ENCODE data around the gene GPRC5C.
A peak's percentile ranks its signal among the peaks of the same experiment; 100 is the strongest.

The GPRC5C gene

DNA sequence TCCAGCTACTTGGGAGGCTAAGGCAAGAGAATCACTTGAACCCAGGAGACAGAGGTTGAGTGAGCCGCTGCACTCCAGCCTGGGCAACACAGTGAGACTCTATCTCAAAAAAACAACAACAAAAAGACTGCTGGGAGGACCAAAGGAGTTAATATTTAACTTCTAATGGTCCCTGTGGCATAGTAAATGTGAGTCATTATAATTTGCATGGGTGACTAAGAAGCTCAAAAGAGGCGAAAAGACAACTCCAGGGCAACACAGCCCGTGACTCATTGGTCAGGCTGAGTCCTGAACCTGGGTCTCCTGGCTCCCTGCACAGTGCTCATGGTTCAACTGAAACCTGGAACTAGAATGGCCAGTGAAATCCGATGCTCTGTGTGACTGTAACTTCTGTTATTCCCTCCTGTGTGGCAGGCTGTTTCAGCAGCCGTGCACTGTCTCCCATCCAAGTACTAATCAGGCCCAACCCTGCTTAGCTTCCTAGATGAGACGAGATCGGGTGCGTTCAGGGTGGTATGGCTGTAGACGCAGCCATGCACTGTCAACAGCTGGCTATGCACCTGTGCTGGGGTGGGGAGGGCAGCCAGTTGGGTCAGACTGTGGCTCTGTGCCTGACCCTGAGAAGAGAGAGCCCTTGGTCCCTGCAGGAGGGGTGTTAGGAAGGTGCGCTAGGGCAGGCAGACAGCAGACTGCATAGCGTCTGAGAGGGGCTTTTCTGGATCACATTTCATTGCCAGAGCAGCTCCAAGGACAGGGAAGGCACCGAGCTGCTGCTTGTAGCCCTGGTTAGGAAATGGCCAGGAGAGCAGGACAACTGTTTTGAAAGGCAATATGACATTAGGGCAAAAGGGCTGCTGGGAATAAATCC, 14.5 kb upstream of the GPRC5C start:
- no peaks in the 10 kb centered on the region for H3K36me3 Mint-ChIP-seq (ENCODE audit: low read depth)
- H3K9me3 Mint-ChIP-seq = no peaks in the 10 kb centered on the region
- no peak overlapping the region for H3K27ac Mint-ChIP-seq
- H3K4me1 Mint-ChIP-seq (ENCODE audit: low read depth) = peaks cover 5% of the 10 kb centered on the region
- H3K4me3 Mint-ChIP-seq = no peak overlapping the region
- peaks cover 19% of the 10 kb centered on the region for H3K27me3 Mint-ChIP-seq
- no peak for DNase-seq

DNA sequence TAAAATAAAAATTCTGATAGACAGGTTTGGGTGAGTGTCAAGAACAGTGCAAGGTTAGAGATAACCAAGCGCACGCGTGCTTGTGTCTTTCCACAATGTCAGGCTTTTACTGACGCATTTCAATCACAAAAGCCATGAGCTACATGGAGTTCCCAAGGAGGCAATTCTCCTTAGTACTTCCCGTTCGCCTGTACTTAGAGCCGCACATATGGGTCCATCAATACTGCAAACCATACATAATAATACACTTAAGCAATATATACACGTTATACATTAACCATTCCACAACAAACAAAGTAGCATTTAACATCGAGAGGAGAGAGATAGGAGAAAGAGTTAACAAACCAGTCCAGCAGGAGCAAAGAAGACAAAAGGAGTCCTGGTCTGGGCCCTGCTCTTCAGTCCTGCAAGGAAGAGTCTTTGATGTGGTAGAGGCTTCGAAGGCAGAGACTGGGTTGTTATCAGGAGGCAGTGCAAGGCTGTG, 11.9 kb upstream of the GPRC5C start:
- Mint-ChIP-seq H3K4me1 (ENCODE audit: low read depth) (peaks cover 5% of the 10 kb centered on the region), H3K9me3 (no peaks in the 10 kb centered on the region), H3K27me3 (peaks cover 21% of the 10 kb centered on the region), H3K36me3 (ENCODE audit: low read depth) (no peaks in the 10 kb centered on the region), H3K27ac (no peak overlapping the region), H3K4me3 (no peak overlapping the region)
- DNase-seq = no peak

DNA sequence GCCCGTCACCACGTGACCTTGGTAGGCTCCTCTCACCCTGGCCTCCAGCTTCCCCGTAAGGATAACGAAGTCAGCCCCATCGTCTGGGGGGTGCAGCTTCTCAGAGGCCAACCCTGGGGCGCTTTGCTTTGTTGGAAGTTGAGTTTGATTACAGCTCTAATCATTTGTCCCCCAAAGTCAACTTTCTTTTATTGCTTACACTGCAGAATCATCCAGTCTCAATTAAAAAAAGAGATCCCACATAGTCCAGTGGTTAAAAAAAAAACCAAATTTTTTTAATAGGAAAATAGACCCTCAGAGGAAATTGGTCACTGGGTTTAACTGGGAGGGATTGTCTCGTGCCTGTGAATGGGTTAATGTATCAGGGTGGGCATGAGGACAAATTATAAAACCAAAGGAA, 7.8 kb upstream of the GPRC5C start:
- Mint-ChIP-seq H3K4me1 (ENCODE audit: low read depth) (no peaks in the 10 kb centered on the region), H3K36me3 (ENCODE audit: low read depth) (no peaks in the 10 kb centered on the region), H3K27ac (no peak overlapping the region), H3K4me3 (no peak overlapping the region), H3K9me3 (no peaks in the 10 kb centered on the region), H3K27me3 (peaks cover 33% of the 10 kb centered on the region)
- no peak for DNase-seq

GRCh38 chr17:74424657-74425056, 7.2 kb upstream of the GPRC5C start:
- Mint-ChIP-seq H3K36me3 (ENCODE audit: low read depth) (no peaks in the 10 kb centered on the region), H3K27me3 (peaks cover 35% of the 10 kb centered on the region), H3K27ac (no peak overlapping the region), H3K4me3 (no peak overlapping the region), H3K9me3 (no peaks in the 10 kb centered on the region), H3K4me1 (ENCODE audit: low read depth) (no peaks in the 10 kb centered on the region)
- no peak for DNase-seq

DNA sequence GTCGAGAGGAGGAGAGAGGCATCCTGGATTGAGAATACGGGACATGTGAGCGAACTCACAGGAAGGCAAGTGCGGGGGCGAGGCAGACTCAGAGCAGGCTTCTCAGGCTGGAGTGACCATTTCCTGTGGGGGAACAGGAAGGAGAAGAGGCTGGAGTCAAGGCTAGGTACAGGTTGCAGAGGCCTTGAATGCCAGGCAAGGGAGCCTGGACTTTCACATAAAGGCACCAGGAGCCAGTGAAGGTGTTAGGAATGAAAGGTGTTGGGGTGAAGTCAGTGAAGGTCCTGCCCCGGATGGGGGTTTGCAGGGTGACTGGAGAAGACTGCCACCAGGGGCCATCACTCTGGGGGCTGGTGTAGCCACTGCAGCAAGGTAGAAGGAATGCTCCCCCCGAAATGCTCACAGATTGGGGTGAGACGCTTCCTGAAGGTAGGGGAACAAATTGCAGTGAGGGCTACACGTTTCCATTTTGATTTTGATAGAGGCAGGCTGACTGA, 5.3 kb upstream of the GPRC5C start:
- H3K36me3 Mint-ChIP-seq (ENCODE audit: low read depth) = no peaks in the 10 kb centered on the region

GRCh38 chr17:74427048-74427762, 4.7 kb upstream of the GPRC5C start:
- H3K27me3 Mint-ChIP-seq = peaks cover 50% of the 10 kb centered on the region

More for the DNA sequence above, 5.3 kb upstream of the GPRC5C start:
- Mint-ChIP-seq H3K27ac (no peak overlapping the region), H3K4me3 (no peak overlapping the region), H3K27me3 (peaks cover 45% of the 10 kb centered on the region), H3K9me3 (no peaks in the 10 kb centered on the region), H3K4me1 (ENCODE audit: low read depth) (peaks cover 13% of the 10 kb centered on the region)
- no peak for DNase-seq

DNA sequence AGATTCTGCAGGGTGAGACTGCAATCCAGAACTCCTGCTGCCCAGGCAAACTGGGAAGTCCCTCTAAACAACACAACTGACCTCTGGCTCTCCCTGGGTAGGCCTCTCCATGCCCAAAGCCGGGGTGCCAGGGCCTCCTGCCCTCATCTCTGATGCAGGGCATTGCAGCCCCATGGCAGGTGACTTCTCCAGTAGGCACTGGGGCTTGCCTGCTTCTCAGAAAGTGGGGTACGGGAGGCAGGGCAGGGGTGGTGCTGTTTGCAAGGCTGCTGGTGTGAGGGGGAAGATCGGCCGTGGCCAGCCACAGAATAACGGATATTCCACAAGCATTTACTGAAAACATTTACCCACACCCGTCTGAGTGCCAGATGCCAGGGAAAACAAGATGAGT, 4.1 kb upstream of the GPRC5C start:
- H3K4me1 Mint-ChIP-seq (ENCODE audit: low read depth) = peaks cover 17% of the 10 kb centered on the region
- no peak overlapping the region for H3K27ac Mint-ChIP-seq
- H3K27me3 Mint-ChIP-seq = peaks cover 47% of the 10 kb centered on the region
- H3K9me3 Mint-ChIP-seq = no peaks in the 10 kb centered on the region
- H3K36me3 Mint-ChIP-seq (ENCODE audit: low read depth) = no peaks in the 10 kb centered on the region
- no peak for DNase-seq
- no peak overlapping the region for H3K4me3 Mint-ChIP-seq

More at GRCh38 chr17:74427048-74427762, 4.7 kb upstream of the GPRC5C start:
- Mint-ChIP-seq H3K27ac (no peak overlapping the region), H3K9me3 (no peaks in the 10 kb centered on the region), H3K4me1 (ENCODE audit: low read depth) (peaks cover 17% of the 10 kb centered on the region), H3K36me3 (ENCODE audit: low read depth) (no peaks in the 10 kb centered on the region), H3K4me3 (no peak overlapping the region)
- DNase-seq = no peak

GRCh38 chr17:74429604-74430384, 2.1 kb upstream of the GPRC5C start:
- peaks cover 62% of the 10 kb centered on the region for H3K27me3 Mint-ChIP-seq

DNA sequence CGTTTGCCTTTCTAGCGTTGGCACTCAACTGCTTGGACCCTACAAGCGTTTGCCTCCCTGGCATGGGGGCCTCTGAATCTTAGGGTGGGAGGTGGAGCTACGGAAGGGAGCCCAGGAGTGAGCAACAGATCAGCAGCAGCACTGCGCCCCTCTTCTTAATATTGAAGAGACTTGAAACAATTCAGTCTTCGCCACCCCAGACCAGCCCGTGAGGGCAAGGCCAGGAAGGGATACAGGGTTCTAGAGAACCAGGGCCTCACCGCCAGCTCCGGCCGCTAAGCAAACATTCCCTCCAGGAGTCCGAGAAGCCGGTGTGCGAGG, 1.5 kb upstream of the GPRC5C start:
- Mint-ChIP-seq H3K27ac (no peak overlapping the region), H3K27me3 (peaks cover 64% of the 10 kb centered on the region)

More at GRCh38 chr17:74429604-74430384, 2.1 kb upstream of the GPRC5C start:
- H3K27ac Mint-ChIP-seq = no peak overlapping the region
- DNase-seq = no peak
- H3K36me3 Mint-ChIP-seq (ENCODE audit: low read depth) = no peaks in the 10 kb centered on the region
- H3K9me3 Mint-ChIP-seq = no peaks in the 10 kb centered on the region
- H3K4me1 Mint-ChIP-seq (ENCODE audit: low read depth) = peaks cover 17% of the 10 kb centered on the region
- H3K4me3 Mint-ChIP-seq = no peak overlapping the region

DNA sequence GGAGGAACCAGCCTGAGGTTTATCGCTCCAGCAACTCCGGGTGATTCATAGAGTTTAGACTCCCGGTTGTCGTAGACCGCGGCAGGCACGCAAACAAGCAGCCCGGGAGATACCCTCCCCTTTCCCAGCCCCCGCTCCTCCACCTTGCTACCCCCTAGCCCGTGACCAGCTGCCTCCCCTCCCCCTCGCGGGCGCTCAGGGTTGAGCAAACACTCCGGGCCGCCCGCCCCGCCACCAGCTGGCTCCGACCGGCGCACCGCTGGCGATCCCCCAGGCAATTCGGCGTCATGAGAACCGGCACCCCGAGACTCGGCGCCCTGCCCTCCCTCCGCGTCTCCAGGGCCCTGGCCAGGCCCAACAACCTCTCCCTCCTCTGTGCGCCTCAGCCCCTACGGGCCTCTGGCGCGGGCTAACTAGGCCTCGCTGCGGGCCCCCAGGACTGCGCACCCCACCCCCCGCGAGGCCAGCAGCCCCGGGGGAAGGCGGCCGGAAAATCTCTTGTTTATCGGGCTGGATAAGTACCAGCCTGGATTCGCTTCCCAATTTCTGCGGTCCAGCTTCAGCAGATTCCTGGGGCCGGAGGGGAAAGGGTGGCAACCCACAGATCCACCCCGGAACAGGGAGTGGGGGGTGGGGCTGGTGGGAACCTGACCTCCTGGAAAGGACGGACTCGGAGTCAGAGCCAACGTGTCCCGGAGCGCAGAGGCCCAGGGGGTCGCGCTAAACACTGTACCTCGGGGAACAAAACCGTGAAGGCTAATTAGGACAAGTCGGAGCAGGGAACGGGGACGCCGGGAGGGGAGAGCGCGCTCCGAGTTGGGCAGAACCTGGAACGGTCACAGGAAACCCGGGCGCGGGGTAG, 951 bp upstream of the GPRC5C start:
- H3K27me3 Mint-ChIP-seq = peaks cover 70% of the 10 kb centered on the region
- peak; percentile 40 for DNase-seq
- H3K9me3 Mint-ChIP-seq = no peaks in the 10 kb centered on the region
- H3K36me3 Mint-ChIP-seq (ENCODE audit: low read depth) = no peaks in the 10 kb centered on the region
- H3K4me3 Mint-ChIP-seq = peak overlapping the region; percentile 69
- peaks cover 17% of the 10 kb centered on the region for H3K4me1 Mint-ChIP-seq (ENCODE audit: low read depth)
- H3K27ac Mint-ChIP-seq = no peak overlapping the region

More for the DNA sequence above, 1.5 kb upstream of the GPRC5C start:
- Mint-ChIP-seq H3K4me1 (ENCODE audit: low read depth) (peaks cover 17% of the 10 kb centered on the region), H3K9me3 (no peaks in the 10 kb centered on the region), H3K4me3 (peak overlapping the region; percentile 31), H3K36me3 (ENCODE audit: low read depth) (no peaks in the 10 kb centered on the region)
- no peak for DNase-seq

GRCh38 chr17:74432424-74432690, 469 bp downstream of the GPRC5C start:
- Mint-ChIP-seq H3K36me3 (ENCODE audit: low read depth) (no peaks in the 10 kb centered on the region), H3K27ac (no peak overlapping the region), H3K27me3 (peaks cover 74% of the 10 kb centered on the region), H3K4me1 (ENCODE audit: low read depth) (peaks cover 17% of the 10 kb centered on the region), H3K4me3 (no peak overlapping the region), H3K9me3 (no peaks in the 10 kb centered on the region)
- no peak for DNase-seq

DNA sequence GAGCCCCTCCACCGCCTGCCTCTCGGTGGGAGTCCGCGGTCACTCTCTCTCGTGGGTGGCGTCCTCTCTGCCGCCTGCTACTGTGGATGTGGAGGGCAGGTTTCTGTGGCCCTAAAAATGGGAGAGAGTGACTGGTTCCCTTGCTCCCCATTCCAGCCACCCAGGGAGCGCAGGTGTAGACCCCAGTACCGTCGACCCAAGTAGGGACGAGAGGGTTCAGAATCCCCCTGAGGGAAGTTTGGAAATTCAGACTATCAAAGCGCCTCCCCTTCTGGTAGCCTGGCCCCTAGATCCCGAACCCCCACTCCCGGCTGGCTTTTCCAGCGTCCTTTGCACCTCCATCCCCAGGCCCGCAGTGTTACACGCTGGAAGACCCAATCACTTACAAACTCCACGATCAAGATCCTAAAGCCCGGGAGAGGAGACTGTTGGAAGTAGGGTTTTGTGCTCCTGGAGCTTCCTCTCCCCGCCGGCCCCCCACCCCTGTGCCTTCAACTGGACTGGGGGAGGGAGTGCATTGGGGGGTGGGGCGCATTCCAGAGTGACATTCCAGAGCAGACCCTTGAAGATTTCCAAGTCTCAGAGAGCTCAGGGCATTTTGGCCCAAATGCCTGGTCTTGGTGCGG, 991 bp downstream of the GPRC5C start:
- DNase-seq = no peak
- Mint-ChIP-seq H3K36me3 (ENCODE audit: low read depth) (no peaks in the 10 kb centered on the region), H3K4me3 (peak overlapping the region; percentile 18), H3K9me3 (peaks cover 4% of the 10 kb centered on the region), H3K27ac (no peak overlapping the region), H3K4me1 (ENCODE audit: low read depth) (peaks cover 17% of the 10 kb centered on the region), H3K27me3 (peaks cover 72% of the 10 kb centered on the region)

- Mint-ChIP-seq H3K27ac (no peak overlapping the region), H3K9me3 (peaks cover 7% of the 10 kb centered on the region), H3K4me3 (no peak overlapping the region), H3K27me3 (peaks cover 67% of the 10 kb centered on the region), H3K4me1 (ENCODE audit: low read depth) (peaks cover 17% of the 10 kb centered on the region), H3K36me3 (ENCODE audit: low read depth) (no peaks in the 10 kb centered on the region)
- DNase-seq = no peak
Measured at GRCh38 chr17:74433421-74434121, 1.7 kb downstream of the GPRC5C start.
